ENCODE results near the gene GALNT6. TPM values are rescaled to one million over a fixed set of nuclear protein-coding genes. Genes with fewer than 3 reads are reported as not detected.

Gene GALNT6
- total and polyA plus RNA-seq, 9 of the 15 experiments (the other 6 are each of a cell fraction or from before 2014, with no cell fraction given): 1.5 to 8.6 (median 5.1) TPM

DNA sequence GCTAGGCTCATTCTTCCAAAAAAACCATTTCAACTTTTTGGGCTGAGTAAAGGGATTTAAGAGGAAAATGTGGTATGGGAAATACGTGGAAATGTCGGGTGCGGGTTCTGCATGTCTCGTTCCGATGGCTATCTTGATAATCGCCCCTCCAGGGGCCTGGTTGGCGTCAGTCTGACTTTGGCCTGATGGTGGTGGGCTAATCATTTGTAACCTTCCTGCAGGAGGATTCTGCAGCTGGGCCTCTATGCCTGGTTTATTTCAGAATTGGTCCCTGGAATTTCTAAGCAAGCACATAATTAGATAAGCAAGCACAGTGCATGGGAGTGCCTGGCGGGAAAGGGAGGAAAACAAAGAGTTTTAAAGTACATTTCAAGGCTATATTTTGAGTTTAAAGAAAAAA lies 18.6 kb upstream of the GALNT6 start (continued):
- TF ChIP-seq, protein P1, sequence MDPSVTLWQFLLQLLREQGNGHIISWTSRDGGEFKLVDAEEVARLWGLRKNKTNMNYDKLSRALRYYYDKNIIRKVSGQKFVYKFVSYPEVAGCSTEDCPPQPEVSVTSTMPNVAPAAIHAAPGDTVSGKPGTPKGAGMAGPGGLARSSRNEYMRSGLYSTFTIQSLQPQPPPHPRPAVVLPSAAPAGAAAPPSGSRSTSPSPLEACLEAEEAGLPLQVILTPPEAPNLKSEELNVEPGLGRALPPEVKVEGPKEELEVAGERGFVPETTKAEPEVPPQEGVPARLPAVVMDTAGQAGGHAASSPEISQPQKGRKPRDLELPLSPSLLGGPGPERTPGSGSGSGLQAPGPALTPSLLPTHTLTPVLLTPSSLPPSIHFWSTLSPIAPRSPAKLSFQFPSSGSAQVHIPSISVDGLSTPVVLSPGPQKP (CRISPR knock-in tag; IDR thresholded peaks at IDR 0.05): no peak

DNA sequence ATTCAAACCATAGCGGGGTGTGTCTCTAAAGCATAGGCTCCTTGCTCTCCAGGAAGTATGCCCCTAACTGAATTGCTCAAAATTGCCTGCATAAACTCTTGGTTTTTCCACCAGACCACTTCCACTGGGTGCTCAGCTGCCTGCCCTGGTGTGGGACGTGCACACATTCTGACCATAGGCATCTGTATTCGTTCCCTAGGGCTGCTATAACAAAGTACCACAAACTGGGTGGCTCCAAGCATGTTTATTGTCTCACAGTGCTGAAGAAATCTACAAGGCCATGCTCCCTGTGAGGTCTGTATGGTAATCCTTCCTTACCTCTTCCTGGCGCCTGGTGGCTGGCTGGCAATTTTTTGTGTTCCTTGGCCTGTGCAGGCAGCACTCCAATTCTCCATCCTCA lies 16.4 kb upstream of the GALNT6 start:
- Histone ChIP-seq H3K4me2 (ENCODE audit: insufficient read depth, low read length) (no peak overlapping the region), H3K9ac (ENCODE audit: insufficient read depth in 1 of 2, low read depth in 2 of 2, low read length in 2 of 2) (no peak overlapping the region), H3K9me3 (replicated peaks; ENCODE audit: control insufficient read depth, insufficient read depth, low read depth, low read length) (no peaks in the 10 kb centered on the region), H4K20me1 (replicated peaks; ENCODE audit: control insufficient read depth, insufficient read depth, low read length) (no peaks in the 10 kb centered on the region), H2AFZ (ENCODE audit: low read depth, low read length) (no peak overlapping the region), H3K27ac (ENCODE audit: extremely low read depth, low read depth, low read length) (no peak overlapping the region), H3K9me1 (ENCODE audit: control insufficient read depth, insufficient read depth, low read length) (no peaks in the 10 kb centered on the region), H3K36me3 (ENCODE audit: control insufficient read depth, insufficient read depth, low read length) (no peaks in the 10 kb centered on the region), H3K4me3 (no peak overlapping the region), H3K79me2 (ENCODE audit: control insufficient read depth, insufficient read depth, low read length) (no peaks in the 10 kb centered on the region), H3K4me1 (replicated peaks in 1 of 2; ENCODE audit: control insufficient read depth in 2 of 2, insufficient read depth in 2 of 2, low read length in 2 of 2) (peaks cover 0 to 2% of the 10 kb centered on the region in 2 experiments; a peak in 1 of 5 replicates), H3K27me3 (ENCODE audit: control insufficient read depth in 2 of 2, insufficient read depth in 2 of 2, low read length in 2 of 2) (peaks cover 3 to 7% of the 10 kb centered on the region in 2 experiments; a peak in 3 of 5 replicates)
- 22% methylated on average over 4 of the region's 4 CpGs for WGBS (ENCODE audit: insufficient coverage, low coverage, missing lambda C conversion rate)
- in situ Hi-C loops (cut with MboI): loop anchor here (25.0 kb wide), 1 partner anchor 605 kb away; the partner anchor contains the start of gene TAMALIN
- no peak for DNase-seq (ENCODE audit: extremely low read depth in 1 of 4, low spot score in 3 of 4)
- intact Hi-C loops (cut with micrococcal nuclease): no loop called here
- no peak for ATAC-seq
- no TSS peak for BruUV-seq (replicated peaks)
- POLR2A ChIA-PET: interaction anchor here (0.6 to 0.9 kb wide), 3 partner anchors 9 to 81 kb away, joined by 3 to 5 read pairs (median 4); no protein-coding TSS in a partner anchor
- CTCF ChIA-PET (ENCODE audit: low intra/inter-chr PET ratio): no interaction called here
- no peak for FAIRE-seq
- TF ChIP-seq, protein P2, sequence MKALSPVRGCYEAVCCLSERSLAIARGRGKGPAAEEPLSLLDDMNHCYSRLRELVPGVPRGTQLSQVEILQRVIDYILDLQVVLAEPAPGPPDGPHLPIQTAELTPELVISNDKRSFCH (CRISPR knock-in tag; IDR thresholded peaks at IDR 0.05): no peak
- TF ChIP-seq, protein P2 (tag; IDR thresholded peaks at IDR 0.05): no peak
- TF ChIP-seq ZSCAN29 (IDR thresholded peaks at IDR 0.05): no peak
- TF ChIP-seq SMAD3 (CRISPR knock-in tag; conservative IDR thresholded peaks at IDR 0.05): no peak
- no peak for TF ChIP-seq EHMT2 (IDR thresholded peaks at IDR 0.05)
- no peak for TF ChIP-seq MCM7 (IDR thresholded peaks at IDR 0.05)
- TF ChIP-seq CBFA2T2 (conservative IDR thresholded peaks at IDR 0.05): no peak
- TF ChIP-seq SREBF2 (CRISPR knock-in tag; IDR thresholded peaks at IDR 0.05): no peak
- TF ChIP-seq POLR2G (IDR thresholded peaks at IDR 0.05; ENCODE audit: low read depth, low read length): no peak
- no peak for TF ChIP-seq ZC3H4 (CRISPR knock-in tag; IDR thresholded peaks at IDR 0.05; ENCODE audit: borderline replicate concordance)
- TF ChIP-seq ZNF507 (tag; conservative IDR thresholded peaks at IDR 0.05): no peak
- TF ChIP-seq PPARD (CRISPR knock-in tag; IDR thresholded peaks at IDR 0.05): no peak
- TF ChIP-seq, protein P3, sequence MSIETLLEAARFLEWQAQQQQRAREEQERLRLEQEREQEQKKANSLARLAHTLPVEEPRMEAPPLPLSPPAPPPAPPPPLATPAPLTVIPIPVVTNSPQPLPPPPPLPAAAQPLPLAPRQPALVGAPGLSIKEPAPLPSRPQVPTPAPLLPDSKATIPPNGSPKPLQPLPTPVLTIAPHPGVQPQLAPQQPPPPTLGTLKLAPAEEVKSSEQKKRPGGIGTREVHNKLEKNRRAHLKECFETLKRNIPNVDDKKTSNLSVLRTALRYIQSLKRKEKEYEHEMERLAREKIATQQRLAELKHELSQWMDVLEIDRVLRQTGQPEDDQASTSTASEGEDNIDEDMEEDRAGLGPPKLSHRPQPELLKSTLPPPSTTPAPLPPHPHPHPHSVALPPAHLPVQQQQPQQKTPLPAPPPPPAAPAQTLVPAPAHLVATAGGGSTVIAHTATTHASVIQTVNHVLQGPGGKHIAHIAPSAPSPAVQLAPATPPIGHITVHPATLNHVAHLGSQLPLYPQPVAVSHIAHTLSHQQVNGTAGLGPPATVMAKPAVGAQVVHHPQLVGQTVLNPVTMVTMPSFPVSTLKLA (conservative IDR thresholded peaks at IDR 0.05): no peak
- TF ChIP-seq, protein P4, sequence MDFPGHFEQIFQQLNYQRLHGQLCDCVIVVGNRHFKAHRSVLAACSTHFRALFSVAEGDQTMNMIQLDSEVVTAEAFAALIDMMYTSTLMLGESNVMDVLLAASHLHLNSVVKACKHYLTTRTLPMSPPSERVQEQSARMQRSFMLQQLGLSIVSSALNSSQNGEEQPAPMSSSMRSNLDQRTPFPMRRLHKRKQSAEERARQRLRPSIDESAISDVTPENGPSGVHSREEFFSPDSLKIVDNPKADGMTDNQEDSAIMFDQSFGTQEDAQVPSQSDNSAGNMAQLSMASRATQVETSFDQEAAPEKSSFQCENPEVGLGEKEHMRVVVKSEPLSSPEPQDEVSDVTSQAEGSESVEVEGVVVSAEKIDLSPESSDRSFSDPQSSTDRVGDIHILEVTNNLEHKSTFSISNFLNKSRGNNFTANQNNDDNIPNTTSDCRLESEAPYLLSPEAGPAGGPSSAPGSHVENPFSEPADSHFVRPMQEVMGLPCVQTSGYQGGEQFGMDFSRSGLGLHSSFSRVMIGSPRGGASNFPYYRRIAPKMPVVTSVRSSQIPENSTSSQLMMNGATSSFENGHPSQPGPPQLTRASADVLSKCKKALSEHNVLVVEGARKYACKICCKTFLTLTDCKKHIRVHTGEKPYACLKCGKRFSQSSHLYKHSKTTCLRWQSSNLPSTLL (IDR thresholded peaks at IDR 0.05): no peak
- TF ChIP-seq ZNF354B (CRISPR knock-in tag; IDR thresholded peaks at IDR 0.05): no peak
- TF ChIP-seq, protein P5, sequence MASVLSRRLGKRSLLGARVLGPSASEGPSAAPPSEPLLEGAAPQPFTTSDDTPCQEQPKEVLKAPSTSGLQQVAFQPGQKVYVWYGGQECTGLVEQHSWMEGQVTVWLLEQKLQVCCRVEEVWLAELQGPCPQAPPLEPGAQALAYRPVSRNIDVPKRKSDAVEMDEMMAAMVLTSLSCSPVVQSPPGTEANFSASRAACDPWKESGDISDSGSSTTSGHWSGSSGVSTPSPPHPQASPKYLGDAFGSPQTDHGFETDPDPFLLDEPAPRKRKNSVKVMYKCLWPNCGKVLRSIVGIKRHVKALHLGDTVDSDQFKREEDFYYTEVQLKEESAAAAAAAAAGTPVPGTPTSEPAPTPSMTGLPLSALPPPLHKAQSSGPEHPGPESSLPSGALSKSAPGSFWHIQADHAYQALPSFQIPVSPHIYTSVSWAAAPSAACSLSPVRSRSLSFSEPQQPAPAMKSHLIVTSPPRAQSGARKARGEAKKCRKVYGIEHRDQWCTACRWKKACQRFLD (CRISPR knock-in tag; IDR thresholded peaks at IDR 0.05): no peak
